Sigmoid colon (tissue), 4 donors: ENCODE measurements around the gene CD300E.

Source experiments
- CTCF ChIP-seq, 4 experiments: fragments of 450-650 bp in 3 of 4; fragments of 200-600 bp in 1 of 4; IDR thresholded peaks; one replicate each; pipeline ENCODE4 v1.5.1; 2016 to 2019; ENCODE audit warnings: antibody characterized with exemption in 4 of 4, mild to moderate bottlenecking in 3 of 4, moderate library complexity in 2 of 4
- EP300 ChIP-seq, 4 donors: sonication (generic); formaldehyde crosslinking; IDR thresholded peaks; one replicate each; pipeline ENCODE4 v1.6.1; 2017; ENCODE audit warnings: antibody characterized with exemption in 4 of 4
- POLR2A ChIP-seq, 2 donors: fragments of 450-650 bp; IDR thresholded peaks; one replicate each; pipeline ENCODE4 v1.6.1; 2016; ENCODE audit warnings: antibody characterized with exemption in 2 of 2, mild to moderate bottlenecking in 2 of 2, moderate library complexity in 2 of 2
- POLR2AphosphoS5 ChIP-seq, 4 donors: sonication (generic); formaldehyde crosslinking; IDR thresholded peaks; one replicate each; pipeline ENCODE4 v1.6.1; 2017; ENCODE audit warnings: antibody characterized with exemption in 4 of 4

GRCh38 chr17:74579900-74580299, 43.6 kb downstream of the CD300E start:
- TF ChIP-seq CTCF (IDR thresholded peaks at IDR 0.05) (no peak), EP300 (IDR thresholded peaks at IDR 0.05) (no peak), POLR2AphosphoS5 (IDR thresholded peaks at IDR 0.05) (no peak), POLR2A (IDR thresholded peaks at IDR 0.05) (no peak)
